ENCODE data around the gene CD82.

Gene CD82

GRCh38 chr11:44578279-44578678 lies 12.8 kb downstream of the CD82 start:
- no peak for DNase-seq

GRCh38 chr11:44579302-44579761 lies 13.9 kb downstream of the CD82 start:
- DNase-seq, result no peak

- DNase-seq, result peak; percentile 60
Observed at GRCh38 chr11:44580701-44581100, 15.2 kb downstream of the CD82 start.

- DNase-seq, result no peak
Observed at GRCh38 chr11:44581246-44581645, 15.8 kb downstream of the CD82 start.

GRCh38 chr11:44582641-44583352 lies 17.3 kb downstream of the CD82 start:
- DNase-seq, result no peak

- DNase-seq, result no peak
Observed at GRCh38 chr11:44583353-44583669, 17.8 kb downstream of the CD82 start.

GRCh38 chr11:44585421-44585820 lies 20.0 kb downstream of the CD82 start:
- no peak for DNase-seq

GRCh38 chr11:44589301-44589700 lies 23.8 kb downstream of the CD82 start:
- no peak for DNase-seq

- no peak for DNase-seq
Observed at GRCh38 chr11:44590769-44591168, 25.3 kb downstream of the CD82 start.

GRCh38 chr11:44591557-44591956 lies 26.1 kb downstream of the CD82 start:
- DNase-seq, result no peak

GRCh38 chr11:44592125-44592940 lies 26.9 kb downstream of the CD82 start:
- DNase-seq, result no peak

GRCh38 chr11:44593251-44593650 lies 27.8 kb downstream of the CD82 start:
- no peak for DNase-seq

GRCh38 chr11:44595006-44595405 lies 29.5 kb downstream of the CD82 start:
- DNase-seq, result no peak

GRCh38 chr11:44595964-44596381 lies 30.5 kb downstream of the CD82 start:
- no peak for DNase-seq

- no peak for DNase-seq
Observed at GRCh38 chr11:44596525-44597276, 31.2 kb downstream of the CD82 start.

- DNase-seq, result no peak
Observed at GRCh38 chr11:44597358-44598012, 32.0 kb downstream of the CD82 start.

- no peak for DNase-seq
Observed at GRCh38 chr11:44598831-44599230, 33.4 kb downstream of the CD82 start.

GRCh38 chr11:44600261-44600660 lies 34.8 kb downstream of the CD82 start:
- DNase-seq, result no peak

GRCh38 chr11:44600839-44601383 lies 35.4 kb downstream of the CD82 start:
- DNase-seq, result peak; percentile 77

GRCh38 chr11:44601471-44602370 lies 36.3 kb downstream of the CD82 start:
- no peak for DNase-seq

GRCh38 chr11:44602891-44603310 lies 37.4 kb downstream of the CD82 start:
- no peak for DNase-seq

- no peak for DNase-seq
Observed at GRCh38 chr11:44604171-44604581, 38.7 kb downstream of the CD82 start.
